Endothelial cell of umbilical vein (primary cell): ENCODE data around the gene PRL. TPM values are rescaled to one million over a fixed set of nuclear protein-coding genes. Genes with fewer than 3 reads are reported as not detected.

ENCODE experiments used
- BruUV-seq: library from RNA; stranded (reverse); fragments of 400-500 nt; replicated peaks from 2 replicates; lab custom pipeline; 2021; lab: Mats Ljungman, UMichigan
- CTCF ChIA-PET: fragments of 300-600, 350-600 bp; sonication (Branson Sonifier 250); formaldehyde crosslinking; loops from one replicate; lab custom pipeline; 2021; ENCODE audit warnings: antibody characterized with exemption, inconsistent platforms; lab: Charles Lee
- POLR2A ChIA-PET: fragments of 300-600, 350-600 bp; sonication (Branson Sonifier 250); formaldehyde crosslinking; loops from one replicate; lab custom pipeline; 2021; ENCODE audit warnings: antibody characterized with exemption, inconsistent platforms; lab: Charles Lee
- DNase-seq: peaks from one replicate; pipeline ENCODE4 v3.0.0-alpha.2; 2011; ENCODE audit warnings: low read depth, low spot score
- FAIRE-seq: peaks from 2 replicates; lab custom pipeline; 2011; peaks lifted over from hg19 to GRCh38; lab: Jason Lieb, UNC
- H2AFZ ChIP-seq: 2 replicates; pipeline ENCODE4 v1.6.0; 2012; ENCODE audit warnings: low read depth, low read length, control low read depth, inconsistent platforms
- H3K27ac ChIP-seq: 2 replicates; pipeline ENCODE4 v1.5.1; 2011; ENCODE audit warnings: low read depth, mild to moderate bottlenecking, control low read depth, low read length, moderate library complexity; ENCODE audit not compliant: insufficient read depth
- H3K27me3 ChIP-seq, 2 experiments: 2 replicates each; pipeline versions ENCODE4 v1.6.0 to v1.6.1; 2011; ENCODE audit warnings: low read length in 2 of 2, mixed read lengths in 1 of 2; ENCODE audit not compliant: control insufficient read depth in 2 of 2, insufficient read depth in 2 of 2
- H3K36me3 ChIP-seq, 2 experiments: 2 replicates in 1 of 2; 3 replicates in 1 of 2; pipeline ENCODE4 v1.5.1; 2011; ENCODE audit warnings: low read length in 2 of 2, mild to moderate bottlenecking in 1 of 2, moderate library complexity in 1 of 2; ENCODE audit not compliant: control insufficient read depth in 2 of 2, insufficient read depth in 2 of 2; ENCODE audit errors: extremely low read depth in 1 of 2
- H3K4me1 ChIP-seq: 3 replicates; pipeline ENCODE4 v1.5.1; 2011; ENCODE audit warnings: mild to moderate bottlenecking, low read length; ENCODE audit not compliant: control insufficient read depth, insufficient read depth; ENCODE audit errors: extremely low read depth
- H3K4me2 ChIP-seq: 2 replicates; pipeline ENCODE4 v1.6.1; 2011; ENCODE audit warnings: low read length, control low read depth, mixed read lengths; ENCODE audit not compliant: insufficient read depth
- H3K4me3 ChIP-seq, 3 experiments: fragments of 200-600 bp in 1 of 3; sonication (generic), shearing (Covaris generic) in 1 of 3; replicated peaks in 1 of 3; 2 replicates each; pipeline ENCODE4 v1.5.1; 2011 to 2016; ENCODE audit warnings: control low read depth in 3 of 3, low read length in 3 of 3, mild to moderate bottlenecking in 2 of 3, inconsistent platforms in 1 of 3, low read depth in 1 of 3, moderate library complexity in 1 of 3; ENCODE audit not compliant: insufficient read depth in 1 of 3
- H3K79me2 ChIP-seq: 2 replicates; pipeline ENCODE4 v1.6.0; 2012; ENCODE audit warnings: low read length, inconsistent platforms; ENCODE audit not compliant: control insufficient read depth, insufficient read depth
- H3K9ac ChIP-seq: replicated peaks from 2 replicates; pipeline ENCODE3; 2011; ENCODE audit warnings: low read length, control low read depth; ENCODE audit not compliant: insufficient read depth; ENCODE audit errors: extremely low read depth
- H3K9me1 ChIP-seq: replicated peaks from 3 replicates; pipeline ENCODE4 v1.6.0; 2011; ENCODE audit warnings: mild to moderate bottlenecking, low read length; ENCODE audit not compliant: control insufficient read depth, insufficient read depth; ENCODE audit errors: extremely low read depth
- H3K9me3 ChIP-seq: replicated peaks from 2 replicates; pipeline ENCODE4 v1.5.1; 2012; ENCODE audit warnings: low read length, inconsistent platforms; ENCODE audit not compliant: control insufficient read depth, insufficient read depth
- H4K20me1 ChIP-seq: replicated peaks from 2 replicates; pipeline ENCODE3; 2011; ENCODE audit warnings: mild to moderate bottlenecking, low read length; ENCODE audit not compliant: control insufficient read depth, insufficient read depth; ENCODE audit errors: extremely low read depth
- EZH2 ChIP-seq: IDR thresholded peaks from 2 replicates; pipeline ENCODE4 v1.6.1; 2012; ENCODE audit warnings: borderline replicate concordance, low read depth, mild to moderate bottlenecking, moderate library complexity, low read length, inconsistent platforms; ENCODE audit not compliant: severe bottlenecking
- FOS ChIP-seq: IDR thresholded peaks from 2 replicates; pipeline ENCODE4 v1.6.1; 2011; ENCODE audit warnings: mild to moderate bottlenecking, low read length, moderate library complexity, borderline replicate concordance; ENCODE audit not compliant: insufficient read depth
- GATA2 ChIP-seq: IDR thresholded peaks from 2 replicates; pipeline ENCODE4 v1.7.0; 2011; ENCODE audit warnings: low read depth, mild to moderate bottlenecking, moderate library complexity, mixed read lengths, low read length; ENCODE audit not compliant: insufficient read length, insufficient read depth
- JUN ChIP-seq: IDR thresholded peaks from 2 replicates; pipeline ENCODE4 v1.6.1; 2011; ENCODE audit warnings: borderline replicate concordance, low read depth; ENCODE audit not compliant: insufficient read length, insufficient read depth
- MAX ChIP-seq: IDR thresholded peaks from 2 replicates; pipeline ENCODE4 v1.6.1; 2011; ENCODE audit not compliant: insufficient read depth, insufficient read length
- POLR2A ChIP-seq: IDR thresholded peaks from 2 replicates; pipeline ENCODE4 v1.6.1; 2012; ENCODE audit warnings: low read depth, mild to moderate bottlenecking, control low read depth, low read length
- POLR2AphosphoS5 ChIP-seq: IDR thresholded peaks from 2 replicates; pipeline ENCODE4 v1.6.1; 2012; ENCODE audit warnings: low read depth, mild to moderate bottlenecking, control low read depth, low read length, moderate library complexity; ENCODE audit not compliant: insufficient read depth
- dilution Hi-C: fragments of 300-500 bp; cut with MboI; formaldehyde crosslinking; loops from one replicate; pipeline ENCODE4 v1.15.0; 2019; ENCODE audit warnings: low sequenced_read_pairs; ENCODE audit not compliant: extremely low pct_ligation_motif_present
- intact Hi-C: fragments of 100-400 bp; cut with micrococcal nuclease; formaldehyde crosslinking; loops from one replicate; pipeline ENCODE4 v1.10.0; 2022
- polyA plus RNA-seq, 4 experiments: library from polyadenylated mRNA; depleted of rRNA in 3 of 4; stranded (reverse) in 3 of 4; unstranded in 1 of 4; fragments of >200 nt; gene quantifications; 2 replicates each; pipeline versions ENCODE4 v1.2.1 to v1.2.3, GENCODE V29; 2011 to 2012; ENCODE audit warnings: missing spikeins in 1 of 4
- total RNA-seq: library from RNA; stranded (reverse); gene quantifications from 2 replicates; pipeline ENCODE4 v1.2.3, GENCODE V29; 2021
- TF ChIP-seq, protein P1 (sequence below), 2 donors: IDR thresholded peaks; 1 replicate in 1 of 2; 2 replicates in 1 of 2; pipeline ENCODE4 v1.5.1; 2011; ENCODE audit warnings: low read length in 2 of 2, mild to moderate bottlenecking in 2 of 2, moderate library complexity in 2 of 2, control low read depth in 1 of 2, inconsistent platforms in 1 of 2, low read depth in 1 of 2; ENCODE audit not compliant: insufficient read depth in 1 of 2; ENCODE audit errors: extremely low read depth in 1 of 2

The PRL gene
- total and polyA plus RNA-seq, 2 donors (not counting 3 experiments of a cell fraction or from before 2014, with no cell fraction given) = not detected

DNA sequence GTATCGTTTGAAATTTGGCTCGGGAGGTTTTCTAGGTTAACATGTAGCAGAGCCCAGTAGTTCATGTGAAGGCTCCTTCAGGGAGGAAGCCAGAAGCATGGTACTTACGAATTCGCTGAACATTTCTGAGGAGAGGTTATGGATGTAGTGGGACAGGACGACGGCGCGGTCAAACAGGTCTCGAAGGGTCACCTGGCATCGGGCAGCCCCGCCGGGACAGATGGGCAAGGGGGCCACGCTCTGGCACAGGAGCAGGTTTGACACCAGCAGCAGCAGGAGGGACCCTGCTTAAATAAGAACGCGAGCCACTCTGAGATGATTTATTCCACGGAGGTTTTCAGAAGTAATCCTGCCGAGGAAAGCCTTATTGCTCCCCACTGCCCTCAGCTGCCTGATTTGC is 2.5 kb downstream of the PRL start:
- Histone ChIP-seq H3K4me1 (no peaks in the 10 kb centered on the region), H2AFZ (no peak overlapping the region), H3K27ac (no peak overlapping the region), H3K79me2 (no peaks in the 10 kb centered on the region), H3K9ac (no peak overlapping the region), H3K27me3 (no peaks in the 10 kb centered on the region), H4K20me1 (no peaks in the 10 kb centered on the region), H3K4me3 (no peak overlapping the region), H3K36me3 (no peaks in the 10 kb centered on the region), H3K9me3 (no peaks in the 10 kb centered on the region), H3K9me1 (no peaks in the 10 kb centered on the region), H3K4me2 (no peak overlapping the region)
- FAIRE-seq = no peak
- TF ChIP-seq JUN (no peak), MAX (no peak), POLR2AphosphoS5 (no peak), POLR2A (no peak), EZH2 (no peak), GATA2 (no peak), FOS (no peak)
- TF ChIP-seq, protein P1, sequence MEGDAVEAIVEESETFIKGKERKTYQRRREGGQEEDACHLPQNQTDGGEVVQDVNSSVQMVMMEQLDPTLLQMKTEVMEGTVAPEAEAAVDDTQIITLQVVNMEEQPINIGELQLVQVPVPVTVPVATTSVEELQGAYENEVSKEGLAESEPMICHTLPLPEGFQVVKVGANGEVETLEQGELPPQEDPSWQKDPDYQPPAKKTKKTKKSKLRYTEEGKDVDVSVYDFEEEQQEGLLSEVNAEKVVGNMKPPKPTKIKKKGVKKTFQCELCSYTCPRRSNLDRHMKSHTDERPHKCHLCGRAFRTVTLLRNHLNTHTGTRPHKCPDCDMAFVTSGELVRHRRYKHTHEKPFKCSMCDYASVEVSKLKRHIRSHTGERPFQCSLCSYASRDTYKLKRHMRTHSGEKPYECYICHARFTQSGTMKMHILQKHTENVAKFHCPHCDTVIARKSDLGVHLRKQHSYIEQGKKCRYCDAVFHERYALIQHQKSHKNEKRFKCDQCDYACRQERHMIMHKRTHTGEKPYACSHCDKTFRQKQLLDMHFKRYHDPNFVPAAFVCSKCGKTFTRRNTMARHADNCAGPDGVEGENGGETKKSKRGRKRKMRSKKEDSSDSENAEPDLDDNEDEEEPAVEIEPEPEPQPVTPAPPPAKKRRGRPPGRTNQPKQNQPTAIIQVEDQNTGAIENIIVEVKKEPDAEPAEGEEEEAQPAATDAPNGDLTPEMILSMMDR (IDR thresholded peaks at IDR 0.05; ENCODE audit: extremely low read depth in 1 of 2, insufficient read depth in 1 of 2, low read depth in 1 of 2, low read length in 2 of 2) = no peak
- BruUV-seq = no TSS peak
- intact Hi-C loops = no loop called here
- dilution Hi-C loops = no loop called here
- ChIA-PET POLR2A (no interaction called here), CTCF (no interaction called here)
- no peak for DNase-seq
